GM18873 (cell line): ENCODE results near the gene FOXP1.

Experiments
- ATAC-seq: cut with Tn5 transposase; IDR thresholded peaks from one replicate; pipeline ENCODE4 v1.9.1; 2021; ENCODE audit warnings: mild to moderate bottlenecking, moderate library complexity, moderate number of reproducible peaks; ENCODE audit not compliant: unreplicated experiment, low FRiP score

Gene FOXP1

DNA sequence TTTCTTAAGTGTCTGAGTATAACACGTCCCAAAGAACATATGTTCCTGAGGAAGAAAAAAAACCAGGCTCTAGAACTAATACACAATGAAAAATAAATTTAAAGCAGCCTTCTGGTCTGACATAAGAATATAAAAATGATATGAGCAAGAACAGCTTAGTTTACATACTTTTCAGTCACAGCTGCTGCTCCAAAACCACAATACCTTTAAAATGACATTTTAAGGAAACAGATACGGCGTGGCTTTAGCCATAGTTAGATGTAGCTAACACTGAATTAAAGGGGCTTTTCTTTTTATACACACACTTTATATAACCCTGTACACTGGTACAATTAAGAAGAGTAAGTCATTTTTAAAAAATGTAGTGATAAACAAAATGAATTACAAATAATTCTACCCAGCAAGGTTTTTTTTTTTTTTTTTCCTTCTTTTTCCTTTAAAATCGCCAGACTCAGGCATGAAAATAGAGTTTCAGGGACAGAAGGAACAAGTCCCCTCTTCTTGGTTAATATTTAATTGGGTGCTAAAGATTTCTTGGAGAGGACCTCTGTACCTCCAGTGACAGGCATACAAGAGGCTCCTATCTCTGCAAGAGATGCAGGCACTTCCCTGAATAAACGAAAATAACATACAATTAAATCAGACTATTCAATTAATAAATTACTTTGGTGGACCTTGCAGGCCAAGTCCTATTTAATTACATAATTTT, 265.6 kb downstream of the FOXP1 start:
- ATAC-seq, result no peak

DNA sequence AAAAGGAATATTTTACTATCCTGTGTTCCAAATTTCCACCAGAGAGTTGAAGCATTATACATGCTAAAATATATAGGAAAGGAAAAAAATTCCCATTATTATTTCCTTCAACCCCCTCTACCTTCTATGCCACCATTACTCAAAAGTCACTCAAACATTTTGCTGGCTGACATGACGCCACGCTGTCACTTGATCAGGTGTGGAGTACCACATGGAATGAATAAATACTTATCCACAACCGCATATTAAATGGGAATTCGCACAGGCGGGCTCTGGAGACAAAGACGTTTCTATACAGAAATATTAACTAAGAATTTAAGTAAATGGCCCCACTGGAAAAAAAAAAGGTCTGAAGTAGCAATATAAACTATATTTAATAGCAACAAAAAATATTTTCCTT, 266.4 kb downstream of the FOXP1 start:
- ATAC-seq, result no peak

DNA sequence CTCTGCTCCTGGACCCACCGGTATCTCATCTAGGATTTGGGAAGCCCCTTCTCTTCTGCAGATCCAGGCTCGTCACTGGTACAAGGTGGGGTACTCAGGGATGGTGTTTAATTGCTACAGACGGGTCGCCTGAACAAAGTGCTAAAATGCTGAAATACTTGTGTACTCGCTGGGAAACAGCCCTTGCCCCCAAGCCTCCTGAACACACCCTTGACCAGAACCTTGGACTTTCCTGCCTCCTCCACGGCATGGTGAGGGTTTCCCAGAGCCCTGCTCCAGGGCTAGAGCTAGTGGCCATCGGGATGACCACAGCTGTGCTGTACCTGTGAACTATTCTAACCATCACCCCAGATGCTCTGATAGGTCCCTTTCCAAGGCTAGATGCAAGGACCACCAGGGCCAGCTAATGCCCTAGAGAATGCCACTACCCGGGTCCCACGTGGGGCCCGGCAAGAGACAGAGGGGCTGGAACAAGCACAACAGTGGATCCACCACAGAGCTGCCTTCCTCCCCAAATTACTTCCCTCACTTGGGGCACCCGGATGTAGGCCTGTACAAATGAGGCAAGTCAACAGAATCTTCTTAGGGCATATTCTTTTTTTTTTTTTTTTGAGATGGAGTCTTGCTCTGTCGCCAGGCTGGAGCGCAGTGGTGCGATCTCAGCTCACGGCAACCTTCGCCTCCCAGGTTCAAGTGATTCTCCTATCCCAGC, 267.3 kb downstream of the FOXP1 start:
- ATAC-seq, result no peak

DNA sequence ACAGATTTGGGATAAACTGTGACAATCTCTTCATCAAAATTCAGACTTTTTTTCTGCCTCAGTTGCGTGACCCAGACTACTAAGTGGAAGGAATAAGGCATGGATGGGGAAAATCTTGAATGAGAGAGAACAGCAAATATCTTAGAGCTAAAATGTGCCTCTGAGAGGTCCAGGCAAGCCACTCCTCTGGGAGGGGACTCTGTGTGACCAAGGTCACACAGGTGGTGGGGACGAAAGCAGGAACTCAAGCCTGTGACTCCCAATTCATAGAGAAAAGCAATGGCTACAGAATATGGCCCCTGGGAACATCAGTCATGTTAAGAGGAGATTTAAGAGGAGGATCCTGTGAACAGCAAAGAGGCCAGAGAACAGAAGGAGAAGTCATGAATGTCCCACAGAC, 268.1 kb downstream of the FOXP1 start:
- ATAC-seq, result no peak

DNA sequence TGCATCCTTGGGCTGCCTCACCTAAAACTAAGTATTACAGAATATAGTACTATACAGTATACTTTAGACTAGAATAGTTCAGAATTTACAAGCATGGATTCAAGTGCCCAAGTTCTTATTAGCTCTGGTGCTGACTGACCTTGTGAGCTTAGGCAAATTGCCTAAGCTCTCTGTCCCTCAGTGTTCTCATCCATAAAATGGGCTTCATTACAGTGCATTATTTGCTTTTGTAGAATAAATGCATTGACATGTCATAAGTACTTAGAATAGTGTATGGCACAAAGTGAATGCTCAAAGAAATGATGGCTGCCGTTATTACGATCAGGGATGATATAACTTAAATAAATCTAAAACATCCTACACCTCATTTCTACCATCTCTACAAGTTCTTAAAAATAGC, 269.7 kb downstream of the FOXP1 start:
- ATAC-seq, result no peak

DNA sequence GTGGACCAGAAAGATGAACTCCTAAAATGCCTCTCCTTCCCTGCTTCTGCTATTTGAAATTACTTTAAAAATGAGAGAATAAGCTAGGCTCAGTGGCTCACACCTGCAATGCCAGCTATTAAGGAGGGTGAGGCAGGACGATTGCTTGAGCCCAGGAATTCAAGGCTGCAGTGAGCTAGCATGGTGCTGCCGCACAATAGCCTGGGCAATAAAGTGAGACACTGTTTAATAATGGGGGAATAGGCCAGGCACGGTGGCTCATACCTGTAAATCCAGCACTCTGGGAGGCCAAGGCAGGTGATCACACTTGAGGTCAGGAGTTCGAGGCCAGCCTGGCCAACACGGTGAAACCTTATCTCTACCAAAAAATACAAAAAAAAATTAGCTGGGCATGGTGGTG, 271.1 kb downstream of the FOXP1 start:
- ATAC-seq, result no peak

DNA sequence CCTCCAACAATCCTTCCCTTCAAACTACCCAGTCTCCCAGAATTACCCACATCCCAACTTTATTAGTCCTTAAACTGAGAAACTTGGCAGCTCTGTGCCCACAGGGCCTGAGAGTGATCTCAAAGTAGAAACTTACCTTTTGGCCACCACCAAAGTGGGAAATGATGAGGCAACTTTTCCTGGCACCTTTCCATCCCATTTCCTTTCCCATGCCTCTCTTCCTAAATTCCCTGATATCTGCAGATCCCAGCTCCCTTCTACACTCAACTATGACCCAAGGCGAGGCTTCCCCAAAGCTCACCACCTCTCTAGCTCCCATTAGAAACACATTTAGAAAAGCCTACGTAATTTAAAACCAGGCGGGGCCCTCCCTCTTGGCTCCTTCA, 271.9 kb downstream of the FOXP1 start:
- no peak for ATAC-seq

DNA sequence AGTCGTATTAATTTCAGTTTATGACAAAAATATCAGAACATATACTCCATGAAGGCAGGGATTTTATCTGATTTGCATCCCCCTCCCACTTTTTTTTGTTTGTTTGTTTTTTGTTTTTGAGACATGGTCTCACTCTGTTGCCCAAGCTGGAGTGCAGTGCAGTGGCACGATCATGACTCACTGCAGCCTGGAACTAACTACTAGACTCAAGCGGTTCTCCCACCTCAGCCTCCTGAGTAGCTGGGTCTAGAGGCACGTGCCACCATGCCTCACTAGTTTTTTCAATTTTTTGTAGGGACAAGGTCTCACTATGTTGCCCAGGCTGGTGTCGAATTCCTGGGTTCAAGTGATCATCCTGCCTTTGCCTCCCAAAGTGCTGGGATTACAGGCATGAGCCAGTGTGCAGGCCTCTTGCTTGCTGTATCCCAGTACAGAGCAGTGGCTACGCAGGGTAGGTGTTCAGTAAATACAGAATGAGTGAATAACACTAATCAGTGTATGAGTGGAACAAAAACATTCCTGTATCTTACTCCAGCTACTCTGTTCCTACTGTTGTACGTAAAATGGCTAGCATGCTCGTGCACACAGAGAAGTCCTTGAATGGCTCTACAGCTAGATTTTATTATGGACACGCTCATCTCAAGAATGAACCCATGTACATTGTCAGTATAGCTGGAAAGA, 272.4 kb downstream of the FOXP1 start:
- no peak for ATAC-seq

DNA sequence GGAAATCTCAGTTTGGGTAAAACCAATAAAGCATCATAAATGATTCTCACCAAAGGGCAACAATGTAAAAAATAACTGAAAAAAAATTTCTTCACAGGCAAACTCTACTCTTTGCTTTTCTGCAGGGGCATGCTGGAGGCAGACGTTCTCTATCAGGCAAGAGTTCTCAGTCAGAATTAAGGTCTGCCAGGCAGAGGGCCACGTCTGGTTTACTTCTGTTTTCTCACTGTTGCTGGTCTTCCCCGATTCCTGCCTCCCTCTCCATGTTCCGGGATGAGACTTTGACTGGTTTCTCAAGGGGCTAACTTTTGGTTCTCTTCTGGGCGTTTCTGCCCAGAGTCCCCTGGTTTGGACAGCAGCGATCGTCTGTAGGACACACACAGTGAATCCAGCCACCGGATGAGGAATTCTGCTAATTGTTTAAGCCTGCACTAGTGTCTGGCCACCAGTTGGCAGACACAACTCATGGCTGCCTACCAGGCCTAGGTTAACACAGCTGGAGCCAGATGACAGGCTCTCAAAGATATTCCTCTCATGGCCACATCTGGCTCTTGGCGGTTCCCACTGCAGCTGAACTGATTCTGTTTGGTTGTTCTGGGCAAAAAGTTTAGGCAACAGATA, 273.1 kb downstream of the FOXP1 start:
- no peak for ATAC-seq

DNA sequence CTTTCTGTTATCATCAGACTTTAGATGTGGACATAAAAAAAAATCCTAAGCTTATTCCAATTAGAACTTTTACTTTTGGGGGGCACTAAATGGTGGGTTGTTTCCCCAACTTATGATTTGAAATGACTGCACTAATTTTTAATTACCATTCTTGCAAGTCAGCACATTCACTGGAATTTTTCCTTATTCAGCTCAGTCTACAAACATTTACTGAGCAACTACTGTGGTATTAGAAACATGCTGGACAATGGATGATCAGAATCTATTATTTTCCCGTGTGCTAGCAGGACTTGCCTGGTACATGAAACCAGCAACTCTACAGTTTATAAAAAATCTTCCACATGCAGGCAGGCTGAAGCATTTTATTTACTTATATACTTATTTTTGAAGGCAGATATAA, 273.6 kb downstream of the FOXP1 start:
- no peak for ATAC-seq

DNA sequence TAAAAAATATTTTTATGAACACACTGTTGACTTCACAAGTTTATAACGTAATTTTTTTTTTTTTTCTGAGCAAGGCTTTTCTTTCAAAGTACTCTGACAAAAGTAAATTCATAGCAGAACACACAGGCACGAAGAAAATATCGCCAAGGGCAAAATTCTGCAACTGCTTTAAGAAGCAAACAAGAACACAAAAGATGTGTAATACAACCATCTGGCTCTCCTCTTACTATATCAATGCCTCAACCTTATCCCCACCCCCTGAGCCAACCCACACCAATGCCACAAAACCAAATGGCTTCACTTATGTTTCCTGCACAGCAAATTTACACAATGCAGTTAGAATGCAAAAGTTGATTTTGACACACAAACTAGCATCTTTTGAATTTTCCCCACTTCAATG, 274.2 kb downstream of the FOXP1 start:
- no peak for ATAC-seq

DNA sequence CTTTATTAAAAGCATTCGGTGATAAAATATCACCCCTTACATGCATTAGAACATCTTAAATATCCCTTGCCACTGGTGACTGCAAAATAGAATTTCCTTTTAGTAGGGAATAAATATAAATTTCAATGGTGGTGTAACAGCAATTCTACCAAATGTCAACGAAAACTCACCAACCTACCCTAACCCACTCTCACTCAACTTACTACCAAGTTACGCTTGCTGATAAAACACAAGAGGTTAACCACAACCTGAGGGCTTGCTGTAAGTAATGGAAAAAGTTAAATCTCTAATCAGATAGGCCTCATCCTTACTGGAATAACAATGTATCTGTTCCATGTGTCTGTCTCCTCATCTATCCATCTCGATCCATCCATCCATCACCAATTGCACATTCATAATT, 274.7 kb downstream of the FOXP1 start:
- no peak for ATAC-seq

DNA sequence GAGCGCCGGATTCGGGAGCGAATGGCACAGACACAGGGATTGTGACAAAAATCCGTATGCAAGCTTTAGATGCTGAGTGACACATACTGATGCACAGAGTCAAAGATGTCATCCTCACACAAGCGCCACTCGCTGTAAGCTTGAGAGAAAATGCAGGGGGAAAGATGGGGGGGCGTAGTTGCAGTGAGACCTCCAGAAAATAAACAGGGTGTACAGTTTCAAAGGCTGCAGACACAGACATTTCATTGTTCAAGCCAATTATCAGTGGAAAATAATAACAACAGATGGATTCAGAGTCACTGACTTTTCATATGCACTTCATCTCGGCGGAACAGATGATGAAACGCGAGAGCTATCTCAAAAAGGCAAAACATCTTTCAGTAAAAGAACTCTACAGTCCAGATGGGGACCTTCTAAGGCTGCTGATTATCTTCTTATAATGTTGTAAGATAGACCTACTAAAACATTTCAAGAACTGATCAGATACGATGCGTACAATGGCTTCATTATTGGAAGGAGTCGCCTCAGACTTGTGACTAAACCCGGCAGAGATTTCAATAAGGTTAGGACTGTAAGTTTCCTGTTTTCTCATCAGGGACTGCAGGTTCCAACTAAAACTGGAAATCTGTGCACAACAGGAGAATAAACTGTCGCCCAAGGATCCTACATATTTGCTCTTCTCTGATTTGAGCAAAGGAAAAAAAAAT, 275.4 kb downstream of the FOXP1 start:
- ATAC-seq, result no peak

DNA sequence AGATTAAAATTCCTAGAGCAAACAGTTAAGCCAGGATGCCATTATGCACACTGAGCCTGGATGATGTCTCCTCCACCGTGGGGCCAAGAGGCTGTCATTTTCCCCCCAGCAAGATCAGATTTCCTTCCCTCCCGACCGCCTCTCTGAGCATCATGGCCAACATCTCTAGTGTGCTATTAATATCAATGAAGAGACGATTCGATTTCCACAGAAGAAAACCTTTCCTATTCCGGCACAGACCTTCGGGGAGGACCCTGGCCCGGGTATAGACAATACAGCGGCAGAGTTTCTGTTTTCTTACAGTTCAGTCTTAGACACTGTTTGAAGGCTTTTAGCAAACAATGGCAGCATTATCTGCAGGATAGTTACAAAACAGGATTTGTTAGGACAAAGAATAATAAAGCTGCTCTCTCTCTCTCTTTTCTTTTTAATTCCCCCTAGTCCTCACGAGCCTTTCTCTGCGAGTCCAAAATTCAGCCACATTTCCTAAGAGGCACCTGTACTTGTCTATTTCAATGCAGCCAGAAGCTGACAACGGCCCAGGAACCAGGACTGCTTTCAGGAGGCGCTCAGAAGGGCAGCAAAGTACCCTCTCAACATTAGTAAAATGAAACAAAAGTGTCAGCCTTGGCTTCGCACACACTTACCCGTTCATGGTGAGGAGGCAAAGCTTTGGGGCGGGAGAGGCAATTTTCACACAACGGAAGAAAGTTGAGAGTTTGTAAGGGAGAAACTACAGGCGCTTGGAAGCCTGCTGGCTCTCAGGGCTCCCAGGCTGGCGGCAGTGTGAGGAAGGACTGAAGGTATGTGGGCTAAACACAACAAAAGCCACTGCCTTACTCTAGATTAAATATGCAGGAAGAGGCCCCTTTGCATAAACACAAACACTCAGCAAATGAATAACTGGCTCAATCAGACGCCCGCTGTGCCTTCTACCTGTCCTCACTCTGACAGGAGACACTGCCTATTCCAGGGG, 278.0 kb downstream of the FOXP1 start:
- ATAC-seq, result no peak

DNA sequence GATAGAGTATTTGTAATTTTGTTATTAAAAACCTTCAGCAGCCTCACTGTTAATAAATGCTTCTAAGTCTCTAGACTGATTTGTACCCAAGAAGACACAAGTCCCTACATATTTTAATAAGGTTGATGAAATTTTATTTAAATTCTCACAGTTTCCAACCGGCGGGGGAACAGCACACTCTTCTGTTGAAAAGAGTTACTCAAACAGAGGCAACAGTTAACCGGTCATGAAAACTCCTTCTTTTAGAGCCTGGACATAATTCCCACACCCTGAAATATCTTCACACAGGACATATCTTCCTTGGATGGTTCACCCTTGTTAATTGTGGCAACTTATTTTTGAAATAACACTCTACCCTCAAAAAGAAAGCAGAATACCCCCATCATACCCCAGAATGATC, 278.8 kb downstream of the FOXP1 start:
- no peak for ATAC-seq

DNA sequence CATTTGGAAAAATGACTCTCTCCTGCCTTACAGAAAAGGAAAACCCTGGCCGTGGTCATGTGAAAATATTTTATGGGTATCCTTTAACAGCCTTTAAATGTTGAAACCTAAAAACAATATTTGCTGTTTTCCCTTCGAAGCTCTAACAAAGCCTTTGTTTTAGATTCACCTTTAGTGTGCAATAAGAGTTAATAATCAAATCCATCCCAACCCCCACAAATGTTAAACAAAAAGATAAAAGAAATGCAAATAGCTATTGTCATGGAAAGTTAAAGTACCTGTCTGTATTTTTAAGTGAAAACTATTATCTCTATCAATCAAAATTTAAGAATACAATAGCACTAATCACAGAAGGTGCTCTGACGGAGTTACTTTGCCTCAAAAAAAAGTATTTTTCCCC, 279.3 kb downstream of the FOXP1 start:
- ATAC-seq, result no peak

DNA sequence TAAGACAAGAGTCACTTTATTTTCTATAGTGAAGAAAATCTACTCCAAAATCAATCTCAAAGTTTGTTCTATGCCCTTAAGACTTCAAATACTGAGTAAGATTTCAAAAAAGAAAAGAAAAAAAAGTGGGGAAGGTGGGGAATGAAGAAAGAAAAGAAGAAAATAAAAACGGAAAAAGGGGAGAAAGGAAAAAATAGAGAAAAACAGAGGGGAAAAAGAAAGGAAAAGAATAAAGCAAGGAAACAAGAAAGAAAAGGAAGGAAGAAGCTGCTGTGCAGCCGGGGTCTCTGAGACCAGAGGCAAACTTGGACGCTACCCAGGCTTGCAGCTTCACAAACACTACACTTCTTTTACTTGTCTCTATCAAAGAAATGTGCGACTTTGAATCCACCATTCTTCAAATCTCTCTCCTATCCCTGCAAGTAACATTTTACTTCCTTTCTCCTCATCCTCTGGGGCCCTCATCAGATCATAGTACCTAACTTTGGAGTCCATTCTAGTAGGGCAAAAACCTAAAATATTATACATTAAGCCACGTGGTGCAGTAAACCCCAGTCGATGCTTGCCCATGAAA, 279.8 kb downstream of the FOXP1 start:
- ATAC-seq, result no peak

DNA sequence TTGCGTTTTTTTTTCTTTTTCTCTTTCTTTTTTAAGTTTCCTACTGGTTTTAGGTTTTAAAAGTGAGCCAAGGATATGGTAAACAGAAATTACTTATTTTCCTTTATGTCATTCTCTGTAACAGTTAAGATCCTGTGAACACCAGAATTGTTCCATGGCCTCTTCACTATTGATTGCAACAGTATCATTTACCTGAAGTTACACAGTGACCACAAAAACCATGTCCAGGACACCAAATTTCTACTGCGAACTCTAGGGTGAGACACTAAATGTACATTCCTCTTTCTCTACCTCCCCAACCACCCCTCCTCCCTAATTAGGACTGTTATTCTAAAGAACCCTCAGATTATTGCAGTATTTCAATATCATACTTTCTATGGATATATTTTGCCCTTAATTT, 280.9 kb downstream of the FOXP1 start:
- no peak for ATAC-seq

DNA sequence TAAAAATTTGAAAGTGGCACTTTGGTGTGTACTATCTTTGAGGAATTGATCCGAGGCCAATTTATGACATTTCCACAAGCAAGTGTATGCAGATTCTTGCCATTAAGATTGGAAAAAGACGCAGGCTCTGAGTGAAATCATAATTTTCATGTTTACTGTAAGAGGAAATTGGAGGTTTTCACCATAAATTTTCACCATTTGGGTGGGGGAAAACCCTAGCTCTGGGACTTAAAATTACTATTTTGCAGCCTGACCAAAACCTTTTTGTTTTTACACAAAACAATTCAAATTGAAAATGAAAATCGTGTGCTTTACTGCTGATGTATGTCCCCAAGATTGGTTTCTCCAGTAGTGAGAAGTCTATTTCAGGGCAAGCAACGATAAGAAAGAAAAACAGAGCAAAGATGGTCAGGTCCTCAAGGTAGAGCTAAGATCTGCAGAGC, 282.6 kb downstream of the FOXP1 start:
- ATAC-seq, result peak; percentile 52
